NT2/D1 (cell line): Measurements from ENCODE around the gene SNX7.

Experiments
- DNase-seq: peaks from one replicate; pipeline ENCODE4 v3.0.0-alpha.2; 2011; ENCODE audit warnings: low read depth, low spot score
- H3K27me3 ChIP-seq: 2 replicates; pipeline ENCODE4 v1.6.0; 2011; ENCODE audit warnings: mild to moderate bottlenecking; ENCODE audit not compliant: insufficient read length, insufficient read depth
- H3K36me3 ChIP-seq: 2 replicates; pipeline ENCODE4 v1.6.1; 2011; ENCODE audit warnings: mild to moderate bottlenecking, low read length, mixed read lengths; ENCODE audit not compliant: insufficient read depth, insufficient read length
- H3K4me1 ChIP-seq: 2 replicates; pipeline ENCODE4 v1.5.1; 2011; ENCODE audit not compliant: insufficient read depth, insufficient read length
- H3K4me3 ChIP-seq: 2 replicates; pipeline ENCODE4 v1.5.1; 2011; ENCODE audit warnings: low read depth; ENCODE audit not compliant: insufficient read length
- H3K9ac ChIP-seq: 2 replicates; pipeline ENCODE4 v1.6.0; 2011; ENCODE audit warnings: low read depth; ENCODE audit not compliant: insufficient read length
- H3K9me3 ChIP-seq: 2 replicates; pipeline ENCODE4 v1.5.1; 2011; ENCODE audit warnings: mild to moderate bottlenecking, low read length; ENCODE audit not compliant: insufficient read depth
- SUZ12 ChIP-seq: IDR thresholded peaks from 2 replicates; pipeline ENCODE4 v1.6.1; 2011; ENCODE audit not compliant: insufficient read length, insufficient read depth; ENCODE audit errors: extremely low read depth
- YY1 ChIP-seq: IDR thresholded peaks from 2 replicates; pipeline ENCODE4 v1.6.1; 2011; ENCODE audit not compliant: insufficient read length, insufficient read depth
- ZNF274 ChIP-seq: IDR thresholded peaks from 2 replicates; pipeline ENCODE4 v1.6.1; 2011; ENCODE audit warnings: mild to moderate bottlenecking, low read depth, low read length

Gene SNX7

GRCh38 chr1:98709906-98710305 lies 48.4 kb downstream of the SNX7 start:
- peaks cover 3% of the 10 kb centered on the region for H3K36me3 ChIP-seq

GRCh38 chr1:98723574-98723973 lies 62.1 kb downstream of the SNX7 start:
- Histone ChIP-seq H3K4me1 (no peaks in the 10 kb centered on the region), H3K9me3 (no peaks in the 10 kb centered on the region), H3K4me3 (no peak overlapping the region), H3K27me3 (no peaks in the 10 kb centered on the region), H3K9ac (no peak overlapping the region), H3K36me3 (no peaks in the 10 kb centered on the region)
- no peak for TF ChIP-seq ZNF274
- no peak for TF ChIP-seq SUZ12
- TF ChIP-seq YY1: no peak
- DNase-seq: no peak

More at GRCh38 chr1:98709906-98710305, 48.4 kb downstream of the SNX7 start:
- no peaks in the 10 kb centered on the region for H3K9me3 ChIP-seq
- no peak for TF ChIP-seq SUZ12
- no peak for TF ChIP-seq ZNF274
- TF ChIP-seq YY1: no peak
- H3K27me3 ChIP-seq: no peaks in the 10 kb centered on the region
- no peak overlapping the region for H3K4me3 ChIP-seq
- no peak for DNase-seq
- H3K9ac ChIP-seq: no peak overlapping the region
- no peaks in the 10 kb centered on the region for H3K4me1 ChIP-seq

- no peak for TF ChIP-seq ZNF274
- TF ChIP-seq SUZ12: no peak
- TF ChIP-seq YY1: no peak
- DNase-seq: no peak
- Histone ChIP-seq H3K4me1 (no peaks in the 10 kb centered on the region), H3K9me3 (no peaks in the 10 kb centered on the region), H3K27me3 (no peaks in the 10 kb centered on the region), H3K36me3 (no peaks in the 10 kb centered on the region), H3K9ac (no peak overlapping the region), H3K4me3 (no peak overlapping the region)
These were observed 71.7 kb downstream of the SNX7 start for GRCh38 chr1:98732985-98733781.

- Histone ChIP-seq H3K9me3 (no peaks in the 10 kb centered on the region), H3K4me3 (no peak overlapping the region), H3K9ac (no peak overlapping the region), H3K4me1 (no peaks in the 10 kb centered on the region), H3K27me3 (no peaks in the 10 kb centered on the region), H3K36me3 (no peaks in the 10 kb centered on the region)
- no peak for DNase-seq
- no peak for TF ChIP-seq ZNF274
- TF ChIP-seq YY1: no peak
These were observed 72.2 kb downstream of the SNX7 start for GRCh38 chr1:98733782-98734112.

- no peak for DNase-seq
- Histone ChIP-seq H3K27me3 (no peaks in the 10 kb centered on the region), H3K36me3 (no peaks in the 10 kb centered on the region), H3K4me1 (no peaks in the 10 kb centered on the region), H3K9ac (no peak overlapping the region), H3K4me3 (no peak overlapping the region), H3K9me3 (no peaks in the 10 kb centered on the region)
- TF ChIP-seq YY1: no peak
- no peak for TF ChIP-seq ZNF274
- TF ChIP-seq SUZ12: no peak
These were observed 74.2 kb downstream of the SNX7 start for GRCh38 chr1:98735756-98736155.

GRCh38 chr1:98737835-98738234 lies 76.3 kb downstream of the SNX7 start:
- no peak for DNase-seq
- H3K9ac ChIP-seq: no peak overlapping the region
- no peaks in the 10 kb centered on the region for H3K9me3 ChIP-seq
- TF ChIP-seq YY1 (no peak), SUZ12 (no peak), ZNF274 (no peak)
- no peaks in the 10 kb centered on the region for H3K4me1 ChIP-seq
- no peaks in the 10 kb centered on the region for H3K36me3 ChIP-seq
- H3K4me3 ChIP-seq: no peak overlapping the region
- H3K27me3 ChIP-seq: no peaks in the 10 kb centered on the region

- DNase-seq: no peak
- H3K9me3 ChIP-seq: no peaks in the 10 kb centered on the region
- H3K4me1 ChIP-seq: no peaks in the 10 kb centered on the region
- no peak overlapping the region for H3K4me3 ChIP-seq
- H3K27me3 ChIP-seq: no peaks in the 10 kb centered on the region
- H3K9ac ChIP-seq: no peak overlapping the region
- no peaks in the 10 kb centered on the region for H3K36me3 ChIP-seq
- no peak for TF ChIP-seq SUZ12
- no peak for TF ChIP-seq ZNF274
- TF ChIP-seq YY1: no peak
These were observed 78.2 kb downstream of the SNX7 start for GRCh38 chr1:98739762-98740161.

- no peaks in the 10 kb centered on the region for H3K36me3 ChIP-seq
- no peak for DNase-seq
- no peak overlapping the region for H3K4me3 ChIP-seq
- no peaks in the 10 kb centered on the region for H3K4me1 ChIP-seq
- TF ChIP-seq ZNF274 (no peak), YY1 (no peak), SUZ12 (no peak)
- no peaks in the 10 kb centered on the region for H3K9me3 ChIP-seq
- no peak overlapping the region for H3K9ac ChIP-seq
- no peaks in the 10 kb centered on the region for H3K27me3 ChIP-seq
These were observed 79.6 kb downstream of the SNX7 start for GRCh38 chr1:98741164-98741563.
